ENCODE data around the gene USP49.

The USP49 gene

DNA sequence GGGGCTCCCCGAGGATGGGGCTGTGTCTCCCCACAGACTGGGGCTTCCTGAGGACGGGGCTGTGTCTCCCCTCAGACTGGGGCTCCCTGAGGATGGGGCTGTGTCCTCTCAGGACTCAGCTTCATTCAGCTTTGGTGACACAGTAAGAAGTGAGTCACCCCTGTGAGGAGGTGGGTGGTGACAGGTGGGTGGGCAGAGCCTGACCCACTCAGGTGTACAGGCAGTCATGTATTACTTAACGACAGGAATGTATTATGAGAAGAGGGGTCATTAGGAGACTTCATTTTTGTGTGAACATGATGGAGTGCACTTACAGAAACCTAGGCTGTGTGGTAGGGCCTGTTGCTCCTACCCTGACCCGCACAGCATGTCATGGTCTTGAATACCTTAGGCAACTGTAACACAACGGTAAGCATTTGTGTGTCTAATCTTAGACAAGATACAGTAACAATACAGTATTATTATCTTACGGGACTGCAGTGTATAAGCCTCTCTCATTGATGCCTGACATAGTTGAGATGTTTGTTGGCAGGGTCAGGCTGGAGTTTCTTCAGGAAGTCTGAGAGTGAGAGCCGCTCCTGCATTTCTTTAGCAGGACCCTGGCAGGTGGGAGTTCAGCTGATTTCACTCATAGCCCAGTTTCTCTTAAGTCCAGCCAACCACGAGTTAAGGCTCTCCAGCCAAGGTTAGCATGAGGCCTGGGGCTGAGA, 137.1 kb downstream of the USP49 start:
- DNase-seq (ENCODE audit: low read depth, low spot score) = no peak

DNA sequence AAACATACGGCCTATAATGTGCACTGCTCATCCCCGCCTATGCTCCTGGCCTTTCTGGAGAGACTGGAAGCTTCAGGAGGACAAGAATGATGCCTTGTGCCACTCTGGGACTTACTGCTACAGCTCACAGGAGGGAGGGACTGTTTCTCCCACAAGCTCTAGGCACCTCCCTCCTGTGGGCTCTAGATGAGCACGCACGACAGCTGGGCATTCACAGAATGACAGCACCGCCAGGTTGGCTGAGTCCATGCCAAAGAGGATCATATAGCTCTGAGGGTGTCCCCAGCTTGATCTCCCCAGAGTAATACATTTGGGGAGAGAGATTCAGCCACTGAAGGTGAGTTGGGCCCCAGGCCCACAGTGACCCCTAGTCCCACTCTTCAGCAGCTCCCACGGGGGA, 137.9 kb downstream of the USP49 start:
- DNase-seq (ENCODE audit: low read depth, low spot score) = no peak

DNA sequence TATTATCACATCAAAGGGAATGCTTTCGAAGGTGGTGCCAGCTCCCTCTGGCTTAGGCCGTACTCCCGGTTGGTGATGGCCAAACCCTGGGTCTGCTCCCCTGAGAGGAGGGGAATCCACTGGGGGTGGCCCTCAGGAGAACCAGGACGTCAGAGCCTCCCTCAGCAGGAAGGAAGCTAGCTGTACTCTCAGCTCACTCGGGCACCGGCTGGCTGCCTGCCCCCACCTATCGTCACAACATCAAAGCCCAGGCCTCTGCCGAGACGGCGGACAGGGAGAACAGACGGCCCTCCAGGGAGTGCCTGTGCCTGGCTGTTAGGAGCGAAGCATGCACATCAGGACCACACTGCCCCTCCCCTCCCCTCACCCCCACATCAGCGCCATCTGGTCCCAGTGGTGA, 138.8 kb downstream of the USP49 start:
- no peak for DNase-seq (ENCODE audit: low read depth, low spot score)

DNA sequence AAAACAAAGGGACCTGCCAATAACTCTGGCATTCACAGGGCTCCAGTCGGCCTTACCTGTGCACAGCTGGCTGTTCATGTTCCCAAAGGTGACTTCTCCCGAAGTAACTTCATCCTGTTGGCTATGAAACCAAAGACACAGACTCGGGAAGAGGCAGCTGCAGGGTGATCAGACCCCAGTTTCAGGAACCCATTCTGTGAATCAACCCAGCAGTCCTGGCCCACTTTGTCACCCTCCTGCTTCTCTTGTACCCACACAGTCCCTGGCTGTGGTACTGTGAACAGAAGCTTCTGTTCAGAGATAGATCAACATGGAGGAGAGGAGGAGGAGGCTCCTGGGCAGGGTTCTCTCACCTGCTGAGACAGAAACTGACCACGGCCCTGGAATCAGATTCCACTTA, 139.3 kb downstream of the USP49 start:
- no peak for DNase-seq (ENCODE audit: low read depth, low spot score)

DNA sequence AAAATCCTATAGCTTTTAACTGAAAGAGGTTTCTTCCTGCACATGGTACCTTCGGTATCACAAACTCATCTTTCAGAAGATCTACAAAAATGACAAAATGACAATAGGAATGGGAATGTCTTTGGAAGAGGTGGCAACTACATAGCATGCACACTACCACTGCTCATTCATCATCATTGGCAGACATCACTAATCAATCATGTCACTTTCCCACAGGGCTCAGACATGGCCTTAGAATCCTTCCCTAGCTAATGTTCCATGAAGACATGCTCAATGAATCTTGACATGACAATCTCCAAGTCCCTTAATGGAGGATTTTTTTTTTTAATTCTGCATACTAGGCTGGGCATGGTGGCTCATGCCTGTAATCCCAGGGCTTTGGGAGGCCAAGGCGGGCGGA, 144.8 kb downstream of the USP49 start:
- no peak for DNase-seq (ENCODE audit: low read depth, low spot score)

DNA sequence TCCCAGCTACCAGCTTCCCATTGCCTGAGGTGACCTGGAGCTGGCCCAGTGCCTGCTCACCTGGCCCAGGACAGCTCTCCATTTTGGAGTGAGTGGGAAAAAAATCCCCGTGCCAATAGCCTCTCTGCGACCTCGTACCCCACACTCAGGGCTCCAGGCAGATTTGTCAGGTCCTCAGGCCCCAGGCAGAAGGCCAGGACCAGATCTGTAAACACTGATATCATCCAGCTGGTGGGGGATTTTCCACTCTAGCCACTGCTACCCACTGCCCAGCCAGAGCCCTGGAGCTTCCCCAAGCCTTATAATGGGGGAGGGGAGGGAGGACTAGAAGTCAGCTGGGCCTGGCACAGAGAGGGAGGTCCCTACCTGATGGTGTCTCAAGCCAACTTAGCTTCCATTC, 146.6 kb downstream of the USP49 start:
- no peak for DNase-seq (ENCODE audit: low read depth, low spot score)

DNA sequence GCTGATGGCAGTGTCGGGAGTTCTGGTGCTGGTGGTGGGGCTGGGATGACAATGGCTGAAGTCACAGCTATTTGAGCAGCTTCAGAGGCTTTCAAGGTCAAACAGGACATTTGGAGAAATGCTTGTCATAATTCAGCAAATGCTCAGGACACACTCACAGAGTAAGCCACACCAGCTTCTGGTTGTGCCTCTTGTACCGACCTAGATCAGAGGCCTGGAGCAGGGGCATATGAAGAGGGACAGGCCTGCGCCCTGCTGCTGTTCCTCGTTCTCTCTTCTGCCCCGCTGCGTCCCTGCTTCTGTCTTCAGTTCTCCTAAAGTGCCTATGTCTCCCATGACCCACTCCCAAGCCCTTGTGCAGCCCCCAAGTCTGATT, 147.1 kb downstream of the USP49 start:
- DNase-seq (ENCODE audit: low read depth, low spot score) = no peak

DNA sequence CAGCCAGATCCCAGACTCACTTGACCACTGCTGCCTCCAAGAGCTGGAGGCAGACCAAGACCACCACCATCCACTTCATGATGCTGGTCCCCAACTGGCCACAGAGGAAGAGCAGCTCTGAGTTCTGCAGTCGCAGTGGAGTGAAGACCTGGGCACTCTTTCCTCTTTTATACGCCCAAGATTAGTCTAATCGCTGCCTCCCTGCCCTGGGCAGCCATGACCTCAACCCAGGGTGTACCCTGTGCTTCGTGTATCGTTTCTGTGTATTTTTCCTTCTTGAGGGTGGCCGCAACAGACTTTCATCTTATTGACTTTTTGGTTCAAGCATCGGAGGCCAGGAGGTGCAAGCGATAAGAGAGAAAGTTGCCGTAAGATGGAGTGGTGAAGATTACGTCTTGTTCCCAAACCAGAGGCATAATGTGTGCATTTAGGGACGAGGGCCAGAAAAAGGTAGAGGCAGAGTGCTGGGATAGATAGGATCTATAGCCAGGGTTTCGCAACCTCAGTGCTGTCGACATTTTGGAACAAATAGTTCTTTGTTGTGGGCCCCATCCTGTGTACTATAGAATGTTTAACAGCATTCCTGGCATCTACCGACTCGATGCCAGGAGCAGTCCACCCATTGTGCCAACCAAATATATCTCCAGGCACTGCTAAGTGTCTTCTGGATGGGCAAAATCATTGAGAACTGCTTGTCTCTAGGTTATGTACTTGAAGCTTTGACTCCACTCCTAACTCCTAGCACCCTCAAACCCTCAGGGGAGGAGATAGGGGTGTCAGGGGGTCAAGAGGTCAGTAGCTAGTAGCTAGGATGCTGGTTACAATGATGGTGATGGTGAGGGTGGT, 147.7 kb downstream of the USP49 start, which contains the start of gene PGC:
TSS of gene PGC (minus strand) at position 142 of the 846 bp plus-strand sequence. CDS start at position 79, 63 bp downstream.
- no peak for DNase-seq (ENCODE audit: low read depth, low spot score)

DNA sequence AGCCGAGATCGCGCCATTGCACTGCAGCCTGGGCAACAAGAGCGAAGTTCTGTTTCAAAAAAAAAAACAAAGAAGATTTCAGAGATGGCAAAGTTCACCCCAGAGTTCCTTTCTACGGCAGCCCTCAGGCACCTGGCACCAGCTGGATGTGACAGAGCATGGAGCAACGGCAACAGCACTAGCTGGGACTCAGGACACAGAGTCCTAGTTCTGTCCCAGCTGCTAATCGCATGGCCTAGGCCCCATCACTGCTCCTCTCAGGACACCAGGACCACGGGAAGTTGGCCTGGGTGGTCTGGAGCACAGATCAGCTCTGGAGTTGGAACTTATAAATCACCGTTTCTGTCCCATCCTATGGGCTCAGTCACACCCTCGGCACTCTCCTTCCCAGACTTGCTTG, 149.1 kb downstream of the USP49 start:
- DNase-seq (ENCODE audit: low read depth, low spot score) = no peak

DNA sequence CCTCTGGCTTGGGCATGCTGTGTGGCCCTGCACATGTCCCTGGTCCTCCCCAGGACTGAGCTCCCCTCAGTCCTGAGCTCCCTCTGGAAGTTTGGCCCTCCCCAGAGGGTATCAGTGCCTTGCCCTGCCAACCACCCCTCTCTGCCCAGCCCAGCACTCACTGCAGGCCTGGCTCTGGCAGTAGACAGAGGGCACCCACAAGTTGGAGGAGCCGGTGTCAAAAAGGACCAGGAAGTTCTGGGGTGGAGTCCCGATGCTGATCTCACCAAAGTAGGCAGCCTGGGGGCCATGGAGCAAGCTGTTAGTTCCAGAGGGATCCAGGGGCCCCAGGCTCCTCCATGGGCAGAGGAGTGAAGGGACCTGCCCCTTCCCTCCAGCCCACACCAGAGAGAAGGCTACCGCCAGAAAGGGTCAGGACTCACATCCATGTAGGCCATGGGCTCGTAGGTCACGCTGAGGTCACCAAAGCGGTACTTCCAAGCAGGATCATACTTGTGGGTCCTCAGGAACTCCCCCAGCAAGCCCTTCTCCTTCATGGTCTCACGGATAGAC, 150.9 kb downstream of the USP49 start:
- no peak for DNase-seq (ENCODE audit: low read depth, low spot score)

DNA sequence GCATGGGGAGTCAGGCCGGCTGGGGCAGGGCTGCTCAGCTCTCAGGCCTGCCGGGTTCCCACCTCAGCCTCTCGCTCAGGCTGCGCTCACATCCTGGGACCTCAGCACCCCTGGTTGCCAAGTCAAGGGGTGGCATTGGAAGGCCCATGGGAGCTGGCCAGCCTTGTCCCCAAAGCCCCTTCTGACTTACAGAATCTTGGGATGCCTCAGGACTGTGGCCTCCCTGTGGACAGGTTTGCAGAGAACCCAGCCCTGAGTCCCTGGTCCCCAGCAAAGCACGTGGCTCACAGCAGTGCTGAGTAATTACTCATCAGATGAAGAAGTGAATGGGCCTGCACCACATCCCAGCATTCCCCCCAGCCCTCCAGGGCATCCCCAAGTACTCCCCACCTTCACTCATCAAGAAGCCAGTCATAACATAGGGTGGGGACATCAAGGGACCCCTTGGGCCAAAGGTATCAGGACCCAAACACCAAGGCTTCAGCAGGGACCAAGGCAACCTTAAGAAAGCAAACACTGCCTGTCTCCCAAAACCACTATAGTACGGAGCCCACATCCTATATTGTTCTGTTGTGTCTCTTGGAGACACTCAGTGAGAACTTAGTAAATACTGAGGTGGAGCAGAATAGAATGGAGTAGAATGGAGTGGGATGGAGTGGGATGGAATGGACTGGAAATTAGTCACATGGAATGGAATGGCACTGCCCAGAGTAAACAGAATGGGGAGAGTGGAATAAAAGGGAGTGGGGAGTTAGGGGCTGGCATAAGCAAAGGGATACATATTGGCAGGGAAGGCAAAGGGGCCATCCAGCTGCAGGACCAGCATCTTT, 151.6 kb downstream of the USP49 start:
- no peak for DNase-seq (ENCODE audit: low read depth, low spot score)

DNA sequence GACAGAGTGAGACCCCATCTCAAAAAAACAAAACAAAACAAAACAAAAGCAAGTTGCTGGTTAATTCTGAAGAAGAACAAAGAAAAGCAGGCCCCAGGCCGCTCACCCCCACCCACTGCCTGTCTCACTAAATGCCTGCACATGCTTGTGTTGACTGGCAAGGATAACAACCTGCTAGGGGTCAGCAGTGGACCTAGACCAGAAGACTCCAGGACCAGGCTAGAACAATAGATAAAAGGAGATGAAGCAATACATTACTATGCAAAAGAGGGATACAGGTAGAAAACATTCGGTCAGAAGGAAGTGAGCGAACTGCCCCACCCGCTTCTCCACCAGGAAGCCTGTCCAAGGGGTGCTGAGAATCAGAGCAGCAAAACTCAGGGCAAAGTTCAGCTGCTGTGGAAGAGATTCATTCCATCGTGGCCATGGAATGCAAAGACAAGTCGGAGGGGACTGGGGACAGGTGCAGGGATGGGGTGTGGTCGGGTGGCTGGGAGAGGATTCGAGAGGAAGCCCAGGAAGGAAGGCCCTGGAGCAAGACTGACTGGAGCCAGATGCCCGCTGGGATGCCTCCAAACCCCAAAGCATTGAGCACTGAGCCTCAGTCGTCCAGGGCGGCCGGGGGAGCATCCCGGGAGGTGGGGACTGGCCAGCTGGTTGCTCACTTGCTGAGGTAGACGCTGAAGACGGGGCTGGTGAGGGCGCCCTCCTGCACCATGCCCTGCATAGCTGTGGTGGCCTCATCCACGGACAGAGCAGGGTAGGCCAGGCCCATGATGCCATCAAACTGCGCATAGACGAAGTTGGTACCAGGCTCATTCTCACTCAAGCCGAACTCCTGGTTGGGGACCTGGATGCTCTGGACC, 153.3 kb downstream of the USP49 start:
- DNase-seq (ENCODE audit: low read depth, low spot score) = no peak

DNA sequence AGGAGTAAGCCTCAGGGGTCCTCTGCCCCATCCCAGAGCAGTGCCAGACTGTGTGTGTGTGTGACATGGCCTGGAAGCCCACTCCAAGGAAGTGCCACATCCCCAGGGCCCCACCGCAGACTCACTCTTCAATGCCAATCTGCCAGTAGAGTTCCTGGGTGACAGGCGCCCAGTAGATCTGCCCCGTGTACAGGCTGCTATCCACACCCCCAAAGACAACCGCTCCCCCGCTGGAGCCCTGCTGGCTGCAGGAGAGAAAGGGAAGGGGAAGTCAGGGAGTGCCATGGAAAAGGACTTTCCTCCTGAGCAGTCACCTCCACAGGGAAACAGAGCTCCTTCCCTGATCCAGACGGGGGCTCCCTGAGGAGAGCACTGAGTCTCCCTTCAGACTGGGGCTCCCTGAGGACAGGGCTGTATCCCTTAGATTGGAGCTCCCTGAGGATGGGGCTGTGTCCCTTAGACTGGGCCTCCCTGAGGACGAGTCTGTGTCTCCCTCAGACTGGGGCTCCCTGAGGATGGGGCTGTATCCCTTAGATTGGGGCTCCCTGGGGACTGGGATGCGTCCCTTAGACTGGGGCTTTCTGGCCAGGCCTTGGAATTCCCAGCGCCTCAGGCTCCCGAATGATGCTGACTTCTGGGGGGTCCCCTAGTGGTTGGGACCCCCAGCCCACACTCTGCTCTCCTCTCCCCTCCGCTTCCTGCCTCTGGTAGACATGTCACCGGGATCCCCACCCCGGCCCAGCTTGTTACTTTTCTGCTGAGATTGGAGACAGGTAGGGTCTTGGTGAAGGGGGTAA, 154.6 kb downstream of the USP49 start:
- no peak for DNase-seq (ENCODE audit: low read depth, low spot score)

All from smooth muscle cell of the brain vasculature (primary cell).